SK-N-SH treated with all-trans-retinoic acid at 6 μM for 48 hours (cell line): ENCODE results near the gene NOP14.

Experiments
- BACH2 ChIP-seq: fragments of 250-450 bp; sonication (Bioruptor Pico); IDR thresholded peaks from 2 replicates; pipeline ENCODE4 v1.9.0; 2021; ENCODE audit warnings: mild to moderate bottlenecking, borderline replicate concordance
- CREB5 ChIP-seq: fragments of 250-450 bp; sonication (Bioruptor Pico); IDR thresholded peaks from 2 replicates; pipeline ENCODE4 v1.5.1; 2020; ENCODE audit warnings: low read depth, mild to moderate bottlenecking, moderate library complexity
- PATZ1 ChIP-seq: fragments of 250-450 bp; sonication (Bioruptor Pico); IDR thresholded peaks from 2 replicates; pipeline ENCODE4 v1.8.0; 2020; ENCODE audit warnings: mild to moderate bottlenecking, moderate library complexity, borderline replicate concordance
- SNAI2 ChIP-seq: fragments of 250-450 bp; sonication (Bioruptor Pico); IDR thresholded peaks from 2 replicates; pipeline ENCODE4 v1.5.0; 2020; ENCODE audit warnings: mild to moderate bottlenecking, moderate library complexity
- ZFP3 ChIP-seq: fragments of 250-450 bp; sonication (Bioruptor Pico); IDR thresholded peaks from 2 replicates; pipeline ENCODE4 v1.5.0; 2020; ENCODE audit warnings: mild to moderate bottlenecking, moderate library complexity
- ZNF8 ChIP-seq: fragments of 450-650 bp; formaldehyde crosslinking; IDR thresholded peaks from 2 replicates; pipeline ENCODE4 v1.5.0; 2020; ENCODE audit warnings: mild to moderate bottlenecking, moderate library complexity

- TF ChIP-seq BACH2 (CRISPR knock-in tag) (no peak), PATZ1 (CRISPR knock-in tag) (no peak), CREB5 (CRISPR knock-in tag) (no peak), ZFP3 (CRISPR knock-in tag) (no peak), ZNF8 (CRISPR knock-in tag) (no peak), SNAI2 (no peak)
Measured at GRCh38 chr4:2910409-2910808, 52.8 kb downstream of the NOP14 start.
